Measurements from ENCODE around the gene UPK2.
"Not testable (repeated sequence)": the region's sequence is repeated elsewhere in the genome, so short reads cannot be mapped to it uniquely, and the experiment has no call there.

The UPK2 gene

DNA sequence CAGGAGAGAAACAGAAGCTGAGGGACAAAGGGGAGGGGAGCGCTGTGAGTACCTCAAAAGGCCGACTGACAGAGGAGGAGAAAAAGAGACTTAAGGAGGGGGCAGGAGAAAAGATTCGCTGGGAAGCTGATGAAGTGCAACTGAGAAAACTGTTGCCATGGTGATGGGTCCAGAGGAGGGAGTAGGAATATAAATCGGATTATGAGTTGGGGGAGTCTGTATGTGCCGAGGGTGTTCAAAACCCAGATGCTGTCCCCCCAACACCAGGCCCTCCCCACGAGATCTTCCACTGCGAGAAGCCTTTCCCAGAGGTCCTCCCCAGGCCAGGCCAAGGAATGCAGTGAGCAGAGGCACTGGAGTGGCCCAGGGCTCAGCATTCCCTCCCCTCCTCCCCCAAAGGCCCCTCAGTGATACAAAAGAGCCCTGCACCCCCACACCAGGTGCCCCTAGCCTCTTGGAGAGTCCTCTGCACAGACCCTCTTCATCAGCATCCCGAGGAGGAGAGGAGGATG, 16.6 kb upstream of the UPK2 start:
- DNase-seq: no peak

DNA sequence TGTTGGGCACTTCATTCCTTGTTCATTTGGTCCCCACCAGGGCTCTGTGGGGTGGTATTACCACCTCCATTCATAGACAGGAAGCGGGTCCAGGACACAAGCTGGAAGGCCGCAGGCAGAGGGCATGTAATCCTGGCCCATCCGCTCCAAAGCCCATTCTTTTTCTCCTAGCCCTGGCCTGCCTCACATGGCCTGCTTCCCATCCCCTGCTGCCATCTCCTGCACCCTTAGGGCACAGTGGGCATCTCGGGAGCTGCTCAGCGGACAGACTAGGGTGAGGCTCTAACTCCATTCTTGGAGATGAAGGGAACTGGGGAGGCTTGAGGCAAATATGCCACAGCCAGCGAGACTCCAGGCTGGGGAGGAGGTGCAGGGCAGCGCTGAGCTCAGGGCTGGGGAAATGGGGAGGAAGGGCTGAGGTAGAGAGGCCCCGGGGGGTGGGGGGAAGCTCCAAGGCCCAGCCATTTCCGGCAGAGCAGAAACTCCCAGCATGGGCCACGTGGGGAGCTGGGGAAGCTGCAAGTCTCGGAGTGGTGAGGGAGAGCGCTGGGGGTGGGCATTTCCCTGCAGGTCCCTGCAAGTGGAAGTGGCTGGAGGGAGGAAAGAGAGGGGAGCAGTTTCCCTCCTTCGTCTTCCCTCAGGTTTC, 16.0 kb upstream of the UPK2 start:
- DNase-seq: peak; percentile 43 to 66

DNA sequence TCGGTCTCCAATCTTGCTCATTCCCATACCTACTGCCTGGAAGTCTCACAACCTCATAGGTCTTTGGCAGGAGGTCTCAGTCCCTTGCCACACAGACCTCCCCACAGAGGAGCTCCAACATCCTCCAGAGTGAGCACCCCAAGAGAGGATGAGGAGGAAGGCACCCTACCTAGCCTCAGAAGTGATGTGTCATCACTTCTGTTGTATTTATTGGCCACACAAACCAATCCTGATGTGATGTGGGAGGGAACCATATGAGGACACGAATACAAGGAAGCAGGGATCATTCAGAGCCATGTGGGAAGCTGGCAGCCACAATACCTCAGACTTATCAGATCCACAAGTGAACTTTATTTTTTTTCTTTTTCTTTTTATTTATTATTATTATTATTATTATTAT, 9.0 kb upstream of the UPK2 start:
- no peak for DNase-seq

DNA sequence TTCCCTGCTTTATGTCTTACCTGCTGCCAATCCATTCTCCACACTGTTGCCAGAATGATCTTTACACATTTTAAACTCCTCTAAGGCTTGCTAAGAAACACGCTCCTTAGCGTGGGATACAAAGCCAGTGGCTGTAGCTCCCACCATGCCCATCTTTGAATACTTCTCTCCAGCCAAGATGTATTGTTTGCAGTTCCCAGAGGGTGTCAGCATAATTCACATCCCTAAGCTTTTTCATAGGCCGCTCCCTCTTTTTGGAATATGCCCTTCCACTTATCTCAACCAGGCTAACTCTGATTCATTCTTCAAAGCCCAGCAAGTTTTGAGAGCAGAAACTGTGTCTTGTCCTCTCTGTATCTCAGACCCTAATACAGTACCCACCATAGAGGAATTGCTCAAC, 8.1 kb upstream of the UPK2 start:
- no peak for DNase-seq

DNA sequence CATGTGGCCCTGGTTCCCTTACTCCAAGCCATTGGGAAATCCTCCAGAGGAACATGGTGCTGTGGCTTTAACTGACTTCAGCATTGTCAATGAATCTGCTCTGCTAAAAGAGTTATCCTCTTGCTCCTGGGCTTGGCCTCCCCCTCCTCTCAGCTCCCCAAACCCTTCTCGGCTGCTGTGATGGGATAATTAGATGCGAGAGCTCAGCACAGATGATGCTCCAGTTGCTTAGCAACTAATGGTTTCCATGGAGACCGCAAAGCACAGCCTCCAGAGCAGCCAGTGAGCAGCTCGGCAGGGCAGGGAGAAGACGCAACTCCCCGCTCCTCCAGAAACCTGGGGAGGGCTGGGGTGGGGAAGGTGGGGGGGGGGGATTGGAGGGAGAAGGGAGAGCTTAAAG, 2.8 kb upstream of the UPK2 start:
- no peak for DNase-seq

DNA sequence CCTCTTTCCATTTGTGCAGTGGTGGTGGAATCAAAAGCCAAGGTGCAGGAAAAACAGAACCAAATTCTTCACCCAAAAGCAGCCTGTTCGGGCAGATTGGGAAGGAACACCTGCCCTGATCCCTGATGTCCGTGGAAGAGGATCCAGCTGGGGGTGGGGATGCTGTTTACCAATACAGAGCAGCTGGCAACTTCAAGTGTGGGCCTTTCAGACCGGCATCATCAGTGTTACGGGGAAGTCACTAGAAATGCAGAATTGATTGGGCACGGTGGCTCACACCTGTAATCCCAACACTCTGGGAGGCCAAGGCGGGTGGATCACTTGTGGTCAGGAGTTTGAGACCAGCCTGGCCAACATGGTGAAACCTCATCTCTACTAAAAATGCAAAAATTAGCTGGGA, 2.1 kb upstream of the UPK2 start:
- not testable (repeated sequence) for DNase-seq

DNA sequence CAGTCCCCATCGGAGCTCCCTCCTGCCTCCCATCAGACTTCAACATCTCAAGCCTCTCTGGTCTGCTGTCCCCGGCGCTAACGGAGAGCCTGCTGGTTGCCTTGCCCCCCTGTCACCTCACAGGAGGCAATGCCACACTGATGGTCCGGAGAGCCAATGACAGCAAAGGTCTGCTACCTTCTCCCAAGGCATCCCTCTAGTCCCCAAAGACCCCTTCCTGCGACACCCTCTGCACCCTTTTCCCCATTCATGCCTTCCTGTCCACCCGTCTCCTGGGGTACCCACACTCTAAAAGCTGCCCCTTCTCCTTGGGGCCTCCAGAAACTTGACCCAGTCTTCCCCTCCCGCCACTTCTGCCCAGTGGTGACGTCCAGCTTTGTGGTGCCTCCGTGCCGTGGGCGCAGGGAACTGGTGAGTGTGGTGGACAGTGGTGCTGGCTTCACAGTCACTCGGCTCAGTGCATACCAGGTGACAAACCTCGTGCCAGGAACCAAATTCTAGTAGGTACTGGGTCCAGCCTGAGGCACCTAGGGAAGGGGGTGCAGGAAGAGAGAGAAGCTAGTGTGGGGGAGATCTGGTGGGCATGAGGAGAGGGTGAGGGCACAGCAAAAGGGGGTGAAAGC, 860 bp downstream of the UPK2 start:
- no peak for DNase-seq

DNA sequence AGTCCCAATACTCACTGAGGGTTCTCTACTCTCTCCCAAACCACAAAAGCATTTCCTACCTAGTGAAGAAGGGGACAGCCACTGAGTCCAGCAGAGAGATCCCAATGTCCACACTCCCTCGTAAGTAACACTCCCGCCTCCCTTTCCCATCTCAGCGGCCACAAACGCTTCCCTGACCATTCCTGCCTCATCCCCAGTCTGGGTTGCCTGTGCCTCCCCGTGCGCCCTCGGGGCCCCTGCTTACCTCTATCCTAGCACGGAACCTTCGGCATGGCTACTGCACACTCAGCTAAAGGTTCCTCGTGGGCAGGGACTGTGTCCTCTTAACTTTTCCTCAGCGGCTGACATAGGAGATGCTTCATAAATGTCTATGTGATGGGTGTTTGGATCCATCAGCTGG, 1.5 kb downstream of the UPK2 start:
- DNase-seq: no peak

DNA sequence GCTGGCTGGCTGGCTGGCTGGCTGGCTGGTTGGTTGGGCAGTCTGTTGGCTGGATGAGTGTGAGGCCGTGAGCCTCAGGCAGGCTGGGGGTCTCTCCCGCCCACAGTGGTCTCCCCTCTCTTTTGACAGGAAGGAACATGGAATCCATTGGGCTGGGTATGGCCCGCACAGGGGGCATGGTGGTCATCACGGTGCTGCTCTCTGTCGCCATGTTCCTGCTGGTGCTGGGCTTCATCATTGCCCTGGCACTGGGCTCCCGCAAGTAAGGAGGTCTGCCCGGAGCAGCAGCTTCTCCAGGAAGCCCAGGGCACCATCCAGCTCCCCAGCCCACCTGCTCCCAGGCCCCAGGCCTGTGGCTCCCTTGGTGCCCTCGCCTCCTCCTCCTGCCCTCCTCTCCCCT, 1.9 kb downstream of the UPK2 start:
- no peak for DNase-seq

DNA sequence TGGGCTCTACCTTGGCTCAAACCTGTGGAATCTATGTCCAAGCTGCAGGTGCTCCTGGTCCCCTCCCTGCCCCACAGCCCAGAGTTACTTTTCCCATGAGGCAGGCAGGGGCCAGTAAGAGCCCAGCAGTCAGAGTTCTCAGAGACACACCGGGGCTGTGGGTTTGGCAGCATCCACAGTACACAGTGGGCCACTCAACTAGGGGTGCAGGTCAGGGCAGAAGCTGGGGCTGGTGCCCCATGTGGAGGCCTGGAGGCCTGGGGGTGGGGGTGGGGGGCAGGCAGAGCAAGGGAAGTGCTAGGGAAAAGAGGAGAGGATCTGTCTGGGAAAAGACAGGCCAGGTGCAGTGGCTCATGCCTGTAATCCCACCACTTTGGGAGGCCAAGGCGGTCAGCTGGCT, 2.5 kb downstream of the UPK2 start:
- DNase-seq: no peak

DNA sequence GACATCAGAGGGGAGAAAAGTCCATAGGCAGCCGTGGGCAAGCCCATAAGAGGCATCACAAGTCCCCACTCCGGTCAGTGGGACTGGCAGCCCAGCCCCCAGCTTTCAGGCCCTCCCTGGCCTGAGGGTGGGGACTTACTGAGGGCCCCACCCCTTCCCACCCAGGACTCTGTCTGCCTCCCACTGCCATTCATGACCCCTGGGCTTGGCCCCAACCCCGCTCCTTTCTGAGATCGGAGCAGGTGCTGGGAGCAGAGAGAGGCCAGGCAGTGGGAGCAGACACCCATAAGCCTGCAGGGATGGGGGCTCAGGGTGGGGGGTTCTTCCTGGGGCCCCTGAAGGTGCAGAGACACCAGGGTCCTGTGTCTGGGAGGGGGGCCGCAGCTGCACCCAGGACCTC, 5.1 kb downstream of the UPK2 start:
- DNase-seq: no peak

DNA sequence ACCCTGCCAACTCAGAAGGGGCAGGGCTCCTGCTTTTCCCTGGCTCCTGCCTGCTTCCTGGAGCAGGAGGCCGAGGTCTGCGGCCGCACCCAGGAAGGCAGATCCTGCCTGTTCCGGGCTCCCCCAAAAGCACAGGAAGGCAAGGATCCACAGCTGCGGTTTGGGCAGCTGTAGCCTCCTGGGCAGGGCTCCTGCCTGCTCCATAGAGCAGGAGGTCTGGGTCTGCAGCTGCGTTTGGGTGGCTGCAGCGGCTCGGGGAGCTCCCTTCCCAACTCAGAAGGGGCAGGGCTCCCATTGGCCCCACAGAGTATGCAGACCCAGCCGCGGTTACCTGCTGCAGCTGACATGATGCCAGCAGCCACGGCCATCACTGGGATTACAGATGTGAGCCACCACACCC, 5.5 kb downstream of the UPK2 start:
- no peak for DNase-seq

DNA sequence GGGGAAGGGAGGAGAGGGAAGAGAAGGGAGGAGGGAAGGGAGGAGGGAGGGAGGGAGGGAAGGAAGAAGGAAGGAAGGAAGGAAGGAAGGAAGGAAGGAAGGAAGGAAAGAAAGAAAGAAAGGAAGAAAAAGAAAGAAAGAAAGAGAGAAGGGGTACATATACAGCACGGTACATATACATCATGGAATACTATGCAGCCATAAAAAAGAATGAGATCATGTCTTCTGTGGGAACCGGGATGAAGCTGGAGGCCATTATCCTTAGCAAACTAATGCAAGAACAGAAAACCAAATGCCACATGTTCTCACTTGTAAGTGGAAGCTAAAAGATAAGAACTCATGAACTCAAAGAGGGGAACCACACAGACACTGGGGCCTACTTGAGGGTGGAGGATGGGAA, 13.4 kb downstream of the UPK2 start:
- DNase-seq: not testable (repeated sequence)

DNA sequence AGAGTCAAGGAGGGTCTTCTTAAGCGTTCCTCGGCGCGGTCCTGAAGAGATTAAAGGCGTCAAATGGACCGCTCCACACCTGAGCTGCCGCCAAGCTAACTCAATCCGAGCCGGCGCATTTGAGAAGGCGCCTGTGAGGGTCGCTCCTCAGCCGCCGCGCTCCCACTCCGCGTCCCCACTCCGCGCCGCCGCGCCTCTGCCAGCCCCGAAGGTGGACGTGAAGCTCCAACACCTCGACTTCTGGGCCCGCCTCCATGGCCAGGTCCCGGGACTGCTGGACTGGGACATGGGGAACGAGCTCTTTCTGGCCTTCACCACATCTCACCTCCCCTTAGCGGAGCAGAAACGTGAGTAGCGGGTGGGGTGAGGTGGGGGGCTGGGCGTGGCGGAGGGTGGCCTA, 15.5 kb downstream of the UPK2 start, which contains the start of gene FOXR1:
Gene FOXR1, plus strand, starts transcription at position 116 of the 400 bp plus-strand sequence. Its CDS starts 171 bp downstream, at position 287.
- DNase-seq: no peak

DNA sequence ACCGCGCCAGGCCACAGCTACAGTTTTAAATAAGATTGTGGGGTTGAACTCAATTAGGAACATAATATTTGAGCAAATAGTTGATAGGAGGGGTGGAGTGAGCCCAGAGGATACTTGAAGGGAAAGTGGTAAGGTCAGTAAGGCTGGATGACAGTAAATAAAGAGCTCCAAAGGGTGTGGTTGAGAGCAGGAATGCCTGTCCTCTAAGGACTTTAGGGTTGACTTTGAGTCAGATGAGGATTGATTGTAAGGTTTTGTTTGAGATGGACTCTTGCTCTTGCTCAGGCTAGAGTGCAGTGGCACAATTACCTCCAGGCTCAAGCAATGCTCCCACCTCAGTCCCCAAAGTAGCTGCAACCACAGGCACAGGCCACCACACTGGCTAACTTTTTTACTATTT, 17.9 kb downstream of the UPK2 start:
- no peak for DNase-seq

DNA sequence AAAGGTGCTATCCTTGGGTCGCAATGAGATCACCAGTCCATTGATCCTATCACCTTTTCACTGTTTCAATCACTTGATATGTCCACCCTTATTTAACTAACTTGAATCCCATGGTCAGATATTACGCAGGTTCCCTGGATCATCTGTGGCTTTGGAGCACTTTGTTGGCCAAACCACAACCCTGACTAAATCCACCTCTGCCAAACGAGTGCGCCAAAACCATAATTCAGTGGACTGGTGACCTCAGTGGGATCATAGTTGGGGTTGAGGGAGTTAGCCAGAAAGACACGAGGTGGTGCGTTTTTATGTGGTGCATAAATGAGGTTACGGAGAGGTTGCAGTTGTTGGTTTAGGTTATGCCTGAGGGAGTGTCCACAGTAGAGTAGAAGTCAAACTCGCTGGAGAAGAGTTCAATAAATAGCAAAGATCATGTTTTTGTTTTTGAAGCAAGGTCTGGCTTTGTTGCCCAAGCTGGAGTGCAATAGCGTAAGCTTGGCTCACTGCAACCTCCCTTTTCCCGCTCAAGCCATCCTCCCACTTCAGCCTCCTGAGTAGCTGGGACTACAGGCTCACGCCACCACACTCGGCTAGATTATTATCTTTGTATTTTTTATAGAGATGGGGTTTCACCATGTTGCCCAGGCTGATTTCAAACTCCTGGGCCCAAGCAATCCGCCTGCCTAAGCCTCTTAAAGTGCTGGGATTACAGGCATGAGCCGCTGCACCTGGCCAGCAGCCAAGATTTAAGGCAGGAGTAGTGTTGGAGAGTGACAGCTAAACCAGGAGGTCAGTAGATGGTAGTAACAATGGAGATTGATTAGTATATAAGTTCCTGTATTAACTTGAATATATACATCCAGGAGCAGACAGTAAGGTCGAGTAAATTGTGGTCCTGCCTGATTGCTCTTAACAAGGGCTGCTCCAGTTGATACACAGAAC, 19.9 kb downstream of the UPK2 start:
- DNase-seq: no peak

DNA sequence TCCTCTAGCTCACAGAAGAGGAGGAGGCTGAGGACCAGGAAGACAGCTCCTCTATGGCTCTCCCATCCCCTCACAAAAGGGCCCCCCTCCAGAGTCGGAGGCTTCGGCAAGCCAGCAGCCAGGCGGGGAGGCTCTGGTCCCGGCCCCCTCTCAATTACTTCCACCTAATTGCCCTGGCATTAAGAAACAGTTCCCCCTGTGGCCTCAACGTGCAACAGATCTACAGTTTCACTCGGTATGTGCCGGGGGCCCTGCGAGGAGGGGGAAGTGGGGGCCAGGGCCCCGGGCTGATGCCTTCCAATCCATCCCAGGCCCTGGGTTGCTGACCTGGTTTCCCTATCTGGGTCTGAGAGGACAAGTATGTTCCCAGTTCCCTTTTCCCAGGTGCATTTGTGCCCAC, 23.3 kb downstream of the UPK2 start:
- no peak for DNase-seq

DNA sequence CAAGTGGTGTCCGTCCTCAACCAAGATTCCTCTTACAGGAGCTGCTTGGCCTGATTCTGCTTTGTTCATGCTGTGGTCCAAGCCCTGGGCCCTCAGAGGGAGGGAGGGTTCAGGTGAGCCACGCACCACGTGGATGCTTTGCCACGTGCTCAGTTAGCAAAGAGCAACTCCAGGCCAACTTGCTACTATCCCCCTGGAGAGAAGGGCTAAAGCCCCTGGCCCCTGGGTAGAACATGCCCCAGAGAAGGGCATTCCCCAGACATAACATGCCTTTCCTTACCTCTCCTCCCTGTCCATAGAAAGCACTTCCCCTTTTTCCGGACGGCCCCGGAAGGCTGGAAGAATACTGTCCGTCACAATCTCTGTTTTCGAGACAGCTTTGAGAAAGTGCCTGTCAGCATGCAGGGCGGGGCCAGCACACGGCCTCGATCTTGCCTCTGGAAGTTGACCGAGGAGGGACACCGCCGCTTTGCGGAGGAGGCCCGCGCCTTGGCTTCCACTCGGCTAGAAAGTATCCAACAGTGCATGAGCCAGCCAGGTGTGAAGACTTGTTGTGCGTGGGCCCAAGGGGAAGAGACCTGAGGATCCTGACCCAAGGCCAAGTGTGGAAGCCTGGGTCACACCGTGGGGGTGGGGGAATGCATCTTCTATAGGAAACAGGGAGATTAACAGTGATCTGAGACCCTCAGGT, 24.2 kb downstream of the UPK2 start:
- DNase-seq: no peak

DNA sequence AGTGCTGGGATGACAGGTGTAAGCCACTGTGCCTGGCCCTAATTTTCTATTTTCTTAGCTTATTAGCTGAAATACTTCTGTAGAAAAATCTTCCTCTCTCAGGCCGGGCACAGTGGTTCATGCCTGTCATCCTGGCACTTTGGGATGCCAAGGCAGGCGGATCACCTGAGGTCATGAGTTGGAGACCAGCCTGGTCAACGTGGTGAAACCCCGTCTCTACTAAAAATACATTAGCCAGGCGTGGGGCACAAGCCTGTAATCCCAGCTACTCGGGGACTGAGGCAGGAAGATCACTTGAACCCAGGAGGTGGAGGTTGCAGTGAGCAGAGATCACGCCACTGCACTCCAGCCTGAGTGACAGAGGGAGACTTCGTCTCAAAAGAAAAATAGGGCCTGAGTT, 28.2 kb downstream of the UPK2 start:
- not testable (repeated sequence) for DNase-seq

DNA sequence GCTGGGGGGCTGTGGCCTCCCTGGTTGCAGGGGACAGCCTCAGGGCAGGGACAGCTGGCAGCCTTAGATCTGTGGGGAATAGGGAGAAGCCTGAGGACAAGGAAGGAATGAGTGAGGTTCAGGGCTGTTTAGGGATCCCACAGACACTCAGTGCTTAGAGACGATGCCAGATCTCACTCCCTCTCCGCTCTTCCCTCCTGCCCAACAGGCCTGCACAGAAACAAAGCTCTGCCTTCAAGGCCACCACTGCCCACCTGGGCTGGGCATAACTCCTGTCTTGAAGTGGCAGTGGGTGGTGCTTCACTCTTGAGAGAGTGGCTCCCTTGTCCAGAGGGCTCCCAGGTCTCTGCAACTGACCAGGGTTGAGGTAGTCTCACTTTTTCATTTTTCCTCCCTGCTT, 28.7 kb downstream of the UPK2 start:
- DNase-seq: no peak

DNA sequence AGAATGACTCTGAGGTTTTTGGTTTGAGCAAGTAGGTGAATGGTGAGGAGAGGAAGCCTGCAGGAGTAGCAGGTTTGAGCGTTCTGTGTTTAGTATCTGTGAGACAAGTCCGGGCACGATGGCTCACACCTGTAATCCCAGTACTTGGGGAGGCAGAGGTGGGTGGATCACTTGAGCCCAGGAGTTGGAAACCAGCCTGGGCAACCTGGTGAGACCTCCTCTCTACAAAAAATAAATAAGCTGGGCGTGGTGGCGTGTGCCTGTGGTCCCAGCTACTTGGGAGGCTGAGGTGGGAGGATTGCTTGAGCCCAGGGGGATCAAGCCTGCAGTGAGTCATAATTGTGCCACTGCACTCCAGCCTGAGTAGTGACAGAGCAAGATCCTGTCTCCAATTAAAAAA, 32.2 kb downstream of the UPK2 start:
- DNase-seq: no peak

DNA sequence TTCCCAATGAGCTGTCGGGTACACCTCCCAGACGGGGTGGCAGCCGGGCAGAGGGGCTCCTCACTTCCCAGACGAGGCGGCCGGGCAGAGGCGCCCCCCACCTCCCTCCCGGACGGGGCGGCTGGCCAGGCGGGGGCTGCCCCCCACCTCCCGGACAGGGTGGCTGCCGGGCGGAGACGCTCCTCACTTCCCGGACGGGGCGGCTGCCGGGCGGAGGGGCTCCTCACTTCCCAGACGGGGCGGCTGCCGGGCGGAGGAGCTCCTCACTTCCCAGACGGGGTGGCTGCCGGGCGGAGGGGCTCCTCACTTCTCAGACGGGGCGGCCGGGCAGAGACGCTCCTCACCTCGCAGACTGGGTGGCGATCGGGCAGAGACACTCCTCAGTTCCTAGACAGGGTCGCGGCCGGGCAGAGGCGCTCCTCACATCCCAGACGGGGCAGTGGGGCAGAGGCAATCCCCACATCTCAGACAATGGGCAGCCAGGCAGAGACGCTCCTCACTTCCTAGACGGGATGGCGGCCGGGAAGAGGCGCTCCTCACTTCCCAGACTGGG, 35.5 kb downstream of the UPK2 start:
- not testable (repeated sequence) for DNase-seq

Measured in AML-193 (cell line).